GM19351 (cell line): ENCODE measurements around the gene STAT3.
"Not testable (repeated sequence)": the region's sequence is repeated elsewhere in the genome, so short reads cannot be mapped to it uniquely, and the experiment has no call there.

Source experiments
- ATAC-seq: cut with Tn5 transposase; IDR thresholded peaks from one replicate; pipeline ENCODE4 v1.9.1; 2021; ENCODE audit warnings: mild to moderate bottlenecking, moderate library complexity; ENCODE audit not compliant: unreplicated experiment

STAT3 gene

GRCh38 chr17:42386777-42387657, 1.2 kb downstream of the STAT3 start:
- ATAC-seq = no peak

- no peak for ATAC-seq
Measured at GRCh38 chr17:42381898-42382297, 6.3 kb downstream of the STAT3 start.

- ATAC-seq = no peak
Measured at GRCh38 chr17:42380935-42381334, 7.3 kb downstream of the STAT3 start.

GRCh38 chr17:42378959-42379594, 9.2 kb downstream of the STAT3 start:
- no peak for ATAC-seq

DNA sequence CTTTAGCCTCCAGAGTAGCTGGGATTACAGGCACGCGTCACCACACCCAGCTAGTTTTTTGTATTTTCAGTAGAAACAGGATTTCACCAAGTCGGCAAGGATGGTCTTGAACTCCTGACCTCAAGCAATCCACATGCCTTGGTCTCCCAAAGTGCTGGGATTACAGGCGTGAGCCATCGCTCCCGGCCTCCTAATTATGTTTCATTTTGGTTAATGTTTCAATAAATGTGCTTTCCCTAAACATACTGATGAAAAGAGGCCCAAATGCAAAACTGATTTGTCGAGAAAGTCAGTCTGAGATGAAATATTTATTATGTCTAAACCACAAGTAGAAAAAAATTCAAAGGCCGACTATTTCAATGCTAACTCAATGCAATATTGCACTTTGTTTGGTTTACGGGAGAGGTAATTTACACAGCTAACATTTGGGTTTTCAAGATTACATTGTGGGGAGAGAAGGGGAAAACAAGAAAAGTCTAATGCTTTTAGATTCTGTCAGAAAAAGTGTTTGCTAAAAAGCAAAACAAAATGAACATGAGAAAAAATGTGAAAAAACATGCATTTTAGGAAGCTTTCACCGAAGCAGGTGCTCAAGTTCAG, 9.8 kb downstream of the STAT3 start:
- no peak for ATAC-seq

DNA sequence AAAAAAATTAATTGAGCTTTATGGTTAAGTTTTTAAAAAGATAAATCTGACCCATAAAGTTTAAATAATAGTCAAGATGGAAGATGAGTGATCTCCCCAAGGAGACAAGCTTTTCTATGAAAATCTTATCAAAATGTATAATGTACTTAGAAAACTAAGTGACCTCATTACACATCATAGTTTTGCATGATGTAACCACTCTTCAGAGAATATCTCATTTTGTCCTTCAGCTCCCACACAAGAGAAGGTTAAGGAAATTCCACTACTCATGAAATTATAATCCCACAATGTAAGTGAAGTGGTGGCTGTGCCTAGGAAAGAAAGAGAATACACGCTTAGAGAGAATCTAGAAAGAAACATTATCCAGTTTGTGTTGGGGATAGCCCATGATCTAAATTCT, 14.3 kb downstream of the STAT3 start:
- no peak for ATAC-seq

DNA sequence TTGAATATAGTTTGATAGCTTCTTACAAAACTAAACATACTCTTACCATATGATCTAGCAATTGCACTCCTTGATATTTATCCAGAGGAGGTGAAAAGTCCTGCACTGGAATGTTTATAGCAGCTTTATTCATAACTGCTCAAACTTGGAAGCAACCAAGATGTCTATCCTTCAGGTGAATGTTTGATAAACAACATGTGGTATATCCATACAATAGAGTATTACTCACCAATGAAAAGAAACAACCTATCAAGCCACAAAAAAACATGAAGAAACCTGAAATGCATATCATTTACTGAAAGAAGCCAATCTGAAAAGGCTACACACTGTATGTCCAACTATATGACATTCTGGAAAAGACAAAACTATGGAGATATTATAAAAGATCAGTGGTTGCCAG, 16.1 kb downstream of the STAT3 start:
- no peak for ATAC-seq

- not testable (repeated sequence) for ATAC-seq
Measured at GRCh38 chr17:42368797-42369561, 19.3 kb downstream of the STAT3 start.

DNA sequence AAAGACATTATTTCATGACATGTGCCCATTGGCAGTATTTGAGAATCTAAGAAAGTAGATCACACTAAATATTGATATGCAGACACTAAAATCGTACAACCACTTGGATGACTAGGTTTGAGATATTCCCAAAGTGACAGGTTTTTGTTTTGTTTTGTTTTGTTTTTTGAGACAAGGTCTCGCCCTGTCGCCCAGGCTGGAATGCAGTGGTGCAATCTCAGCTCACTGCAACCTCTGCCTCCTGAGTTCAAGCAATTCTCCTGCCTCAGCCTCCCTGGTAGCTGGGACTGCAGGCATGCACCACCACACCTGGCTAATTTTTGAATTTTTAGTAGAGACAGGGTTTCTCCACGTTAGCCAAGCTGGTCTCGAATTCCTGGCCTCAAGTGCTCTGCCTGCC, 19.9 kb downstream of the STAT3 start:
- not testable (repeated sequence) for ATAC-seq

GRCh38 chr17:42366176-42367023, 21.8 kb downstream of the STAT3 start:
- ATAC-seq = not testable (repeated sequence)

DNA sequence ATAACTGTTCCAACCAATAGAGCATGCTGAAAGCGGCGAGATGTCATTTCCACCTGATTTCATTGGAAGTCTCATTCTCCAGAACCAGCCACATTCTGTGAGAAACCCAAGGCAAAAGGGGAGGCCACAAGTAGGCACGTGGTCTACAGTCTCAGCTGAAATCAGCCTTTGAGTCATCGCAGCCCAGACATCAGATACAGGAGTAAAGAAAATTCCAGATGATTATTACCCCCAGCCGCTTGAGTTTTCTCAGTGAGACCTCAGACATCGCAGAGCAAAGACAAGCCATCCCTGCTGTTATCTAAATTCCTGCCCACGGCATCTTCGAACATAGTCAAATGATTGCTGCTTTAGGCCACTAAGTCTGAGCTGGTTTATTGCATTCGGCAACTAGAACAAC, 23.1 kb downstream of the STAT3 start:
- no peak for ATAC-seq

GRCh38 chr17:42363767-42364585, 24.3 kb downstream of the STAT3 start:
- ATAC-seq = no peak

- no peak for ATAC-seq
Measured at GRCh38 chr17:42363231-42363630, 25.0 kb downstream of the STAT3 start.

DNA sequence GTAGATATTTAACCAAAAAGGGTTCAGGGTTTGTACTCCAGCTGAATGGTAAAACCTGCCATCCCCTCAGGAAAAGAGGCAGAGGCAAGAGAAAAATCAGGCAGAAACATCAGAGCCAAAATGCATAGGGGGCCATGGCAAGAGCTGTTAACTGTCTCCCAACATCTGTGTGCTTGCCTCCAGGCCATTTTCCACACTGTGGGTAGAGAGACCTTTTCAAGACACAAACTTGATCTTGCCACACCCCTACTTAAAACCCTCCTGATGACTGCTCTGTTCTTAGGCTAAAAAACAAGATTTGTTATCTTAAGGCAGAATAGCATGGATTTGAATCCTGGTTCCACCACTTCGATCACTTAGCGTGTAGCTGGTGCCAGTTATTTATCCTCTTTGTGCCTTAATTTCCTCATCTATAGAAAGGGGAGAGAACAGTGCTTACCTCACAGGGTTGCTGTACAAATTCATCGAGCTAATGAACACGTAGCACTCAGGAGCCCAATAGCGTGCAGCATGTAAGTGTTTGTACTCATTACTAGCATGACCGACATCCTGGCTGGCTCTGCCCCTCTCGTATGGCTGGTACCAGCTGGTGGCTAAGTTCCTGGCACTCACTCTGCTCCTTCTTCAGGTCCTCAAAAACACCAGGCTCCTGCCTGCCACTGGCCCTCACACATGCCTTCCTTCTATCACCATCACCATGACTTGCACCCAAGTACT, 25.8 kb downstream of the STAT3 start:
- no peak for ATAC-seq

DNA sequence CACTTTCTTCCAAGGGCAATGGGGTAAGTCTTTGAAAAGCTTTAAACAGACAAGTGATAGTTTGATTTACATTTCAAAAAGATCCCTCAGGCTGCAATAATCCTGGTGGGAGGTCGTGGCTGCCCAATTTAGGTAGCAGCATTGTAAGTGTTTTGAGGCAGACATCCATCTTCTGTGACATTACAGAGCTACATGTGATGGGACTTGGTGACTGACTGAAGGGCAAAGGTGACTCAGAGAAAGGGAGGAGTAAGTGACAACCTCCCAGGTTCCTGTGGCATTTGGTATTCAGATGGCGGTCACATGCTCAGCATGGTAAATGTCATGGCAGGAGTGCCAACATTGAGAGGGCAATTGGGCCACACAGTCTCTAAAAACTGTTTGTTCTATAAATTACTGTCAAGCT, 26.5 kb downstream of the STAT3 start:
- ATAC-seq = no peak

- not testable (repeated sequence) for ATAC-seq
Measured at GRCh38 chr17:42360388-42360787, 27.9 kb downstream of the STAT3 start.

DNA sequence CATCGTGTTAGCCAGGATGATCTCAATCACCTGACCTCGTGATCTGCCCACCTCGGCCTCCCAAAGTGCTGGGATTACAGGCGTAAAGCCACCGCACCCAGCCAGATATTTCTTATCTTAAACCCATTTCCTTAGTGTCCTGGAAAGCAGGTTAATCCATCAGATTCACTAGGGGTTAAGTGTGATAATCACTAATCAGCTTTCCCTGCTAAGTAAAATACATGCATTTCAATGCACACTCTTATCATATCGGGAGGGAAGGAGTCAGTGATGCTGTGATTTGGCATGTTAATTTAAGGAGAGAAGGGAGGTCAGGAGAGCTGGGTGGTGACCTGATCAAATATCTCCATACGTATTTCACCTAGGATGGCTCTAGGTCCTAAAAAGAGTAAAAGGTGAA, 29.1 kb downstream of the STAT3 start:
- no peak for ATAC-seq

- no peak for ATAC-seq
Measured at GRCh38 chr17:42358434-42358833, 29.8 kb downstream of the STAT3 start.
